HFFc6 (cell line): ENCODE data around the gene SMIM24. TPM values are rescaled to one million over a fixed set of nuclear protein-coding genes. Genes with fewer than 3 reads are reported as not detected.

Experiments
- DNase-seq: peaks from one replicate; pipeline ENCODE4 v3.0.0-alpha.2; 2018
- H3K27ac Mint-ChIP-seq: 2 replicates; pipeline ENCODE4 v1.8.0; 2020; ENCODE audit warnings: mild to moderate bottlenecking, mixed read lengths
- H3K27me3 Mint-ChIP-seq: 2 replicates; pipeline ENCODE4 v1.8.0; 2021; ENCODE audit warnings: mild to moderate bottlenecking, moderate library complexity, mixed read lengths; ENCODE audit not compliant: insufficient read depth
- H3K36me3 Mint-ChIP-seq: 2 replicates; pipeline ENCODE4 v1.8.0; 2021; ENCODE audit warnings: low read depth, mixed read lengths
- H3K4me1 Mint-ChIP-seq: 2 replicates; pipeline ENCODE4 v1.8.0; 2020; ENCODE audit warnings: low read depth, mixed read lengths
- H3K4me3 Mint-ChIP-seq: 2 replicates; pipeline ENCODE4 v1.8.0; 2020; ENCODE audit warnings: mild to moderate bottlenecking, moderate library complexity, mixed read lengths
- H3K9me3 Mint-ChIP-seq: 2 replicates; pipeline ENCODE4 v1.8.0; 2020; ENCODE audit warnings: mild to moderate bottlenecking, mixed read lengths
- CTCF ChIP-seq: fragments of 200-600 bp; sonication (generic); IDR thresholded peaks from 2 replicates; pipeline ENCODE4 v1.5.0; 2021; ENCODE audit warnings: antibody characterized with exemption, mild to moderate bottlenecking
- total RNA-seq, 6 experiments: library from RNA; stranded (reverse); fragmentation: NEBNext Ultra II Directional; extraction: Animal tissue kit (Norgen Biotek cat#: 25700); gene quantifications; 2 replicates in 1 of 6; 3 replicates in 5 of 6; pipeline ENCODE4 v1.2.3, GENCODE V29; 2021

The SMIM24 gene
- total RNA-seq, 6 experiments from 2014 or later = not detected

GRCh38 chr19:3513229-3514140, 33.2 kb upstream of the SMIM24 start:
- no peak for DNase-seq
- Mint-ChIP-seq H3K4me3 (no peak overlapping the region), H3K9me3 (no peaks in the 10 kb centered on the region), H3K36me3 (peaks cover 11% of the 10 kb centered on the region), H3K4me1 (peaks cover 42% of the 10 kb centered on the region), H3K27ac (peak overlapping the region; percentile 54), H3K27me3 (no peaks in the 10 kb centered on the region; the same call in 1 of the 2 replicates)
- no peak for TF ChIP-seq CTCF

- Mint-ChIP-seq H3K4me3 (no peak overlapping the region), H3K27me3 (no peaks in the 10 kb centered on the region; the same call in 1 of the 2 replicates)
These were observed 32.4 kb upstream of the SMIM24 start for GRCh38 chr19:3512562-3513228.

GRCh38 chr19:3511506-3512251, 31.4 kb upstream of the SMIM24 start:
- Mint-ChIP-seq H3K4me3 (no peak overlapping the region), H3K4me1 (peaks cover 53% of the 10 kb centered on the region), H3K27me3 (no peaks in the 10 kb centered on the region; the same call in 1 of the 2 replicates)

More at GRCh38 chr19:3512562-3513228, 32.4 kb upstream of the SMIM24 start:
- H3K4me1 Mint-ChIP-seq = peaks cover 46% of the 10 kb centered on the region
- no peak for TF ChIP-seq CTCF
- no peaks in the 10 kb centered on the region for H3K9me3 Mint-ChIP-seq
- no peak for DNase-seq
- no peak overlapping the region for H3K27ac Mint-ChIP-seq
- H3K36me3 Mint-ChIP-seq = peaks cover 11% of the 10 kb centered on the region

GRCh38 chr19:3510727-3511126, 30.4 kb upstream of the SMIM24 start:
- Mint-ChIP-seq H3K36me3 (peaks cover 20% of the 10 kb centered on the region), H3K9me3 (no peaks in the 10 kb centered on the region), H3K4me3 (no peak overlapping the region), H3K4me1 (peaks cover 52% of the 10 kb centered on the region), H3K27ac (peak overlapping the region; percentile 88), H3K27me3 (no peaks in the 10 kb centered on the region; the same call in 1 of the 2 replicates)
- no peak; the same call in 1 of the 2 replicates for TF ChIP-seq CTCF
- no peak for DNase-seq

More at GRCh38 chr19:3511506-3512251, 31.4 kb upstream of the SMIM24 start:
- Mint-ChIP-seq H3K27ac (no peak overlapping the region), H3K36me3 (peaks cover 19% of the 10 kb centered on the region), H3K9me3 (no peaks in the 10 kb centered on the region)
- DNase-seq = no peak
- TF ChIP-seq CTCF = no peak

GRCh38 chr19:3509566-3509989, 29.3 kb upstream of the SMIM24 start:
- Mint-ChIP-seq H3K9me3 (no peaks in the 10 kb centered on the region), H3K27me3 (no peaks in the 10 kb centered on the region; the same call in 1 of the 2 replicates), H3K4me3 (peak overlapping the region; percentile 78), H3K27ac (peak overlapping the region; percentile 88), H3K4me1 (peaks cover 52% of the 10 kb centered on the region), H3K36me3 (peaks cover 20% of the 10 kb centered on the region)
- DNase-seq = peak; percentile 83
- TF ChIP-seq CTCF = no peak
